Skeletal muscle cell (primary cell): ENCODE results near the gene TAS1R1.

Source experiments
- DNase-seq: peaks from one replicate; pipeline ENCODE4 v3.0.0-alpha.2; 2010; ENCODE audit warnings: low read depth
- H3K4me3 ChIP-seq: 2 replicates; pipeline ENCODE4 v1.5.1; 2011; ENCODE audit warnings: low read depth, mild to moderate bottlenecking, control low read depth, low read length, moderate library complexity

Gene TAS1R1

DNA sequence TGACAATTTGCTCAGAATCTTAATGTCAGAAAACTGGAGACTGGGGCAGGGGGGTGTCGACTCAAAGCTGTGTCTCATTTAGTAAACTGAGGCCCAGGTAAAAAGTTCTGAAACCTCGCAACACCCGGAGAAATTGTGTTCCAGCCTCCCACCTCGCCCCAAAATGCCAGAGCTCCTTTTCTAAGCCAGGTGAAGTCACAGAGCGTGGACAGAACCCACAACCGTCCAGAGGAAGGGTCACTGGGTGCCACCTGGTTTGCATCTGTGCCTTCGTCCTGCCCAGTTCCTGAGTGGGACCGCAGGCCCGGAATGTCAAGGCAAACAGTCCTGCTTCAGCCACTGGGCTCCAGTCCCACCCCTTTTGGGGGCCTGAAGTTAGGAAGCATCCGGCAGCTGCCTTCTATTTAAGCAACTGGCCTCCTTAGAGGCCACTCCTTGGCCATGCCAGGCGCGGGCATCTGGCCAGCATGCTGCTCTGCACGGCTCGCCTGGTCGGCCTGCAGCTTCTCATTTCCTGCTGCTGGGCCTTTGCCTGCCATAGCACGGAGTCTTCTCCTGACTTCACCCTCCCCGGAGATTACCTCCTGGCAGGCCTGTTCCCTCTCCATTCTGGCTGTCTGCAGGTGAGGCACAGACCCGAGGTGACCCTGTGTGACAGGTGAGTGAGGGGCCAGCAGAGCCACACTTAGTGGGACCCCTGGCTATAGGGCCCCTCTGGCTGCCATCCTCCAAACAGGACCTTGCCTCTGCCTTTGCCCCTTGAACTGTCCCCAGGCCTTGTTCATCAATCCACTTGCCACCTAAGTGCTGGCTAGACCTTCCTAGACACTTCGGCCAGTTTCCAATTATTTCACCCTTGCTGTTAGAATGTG lies at the start of gene TAS1R1:
TSS of gene TAS1R1 (plus strand) at position 401 of the 872 bp plus-strand sequence. CDS start at position 468, 67 bp downstream.
- DNase-seq = no peak
- peak within 1 kb of the TSS; percentile 99 for H3K4me3 ChIP-seq

DNA sequence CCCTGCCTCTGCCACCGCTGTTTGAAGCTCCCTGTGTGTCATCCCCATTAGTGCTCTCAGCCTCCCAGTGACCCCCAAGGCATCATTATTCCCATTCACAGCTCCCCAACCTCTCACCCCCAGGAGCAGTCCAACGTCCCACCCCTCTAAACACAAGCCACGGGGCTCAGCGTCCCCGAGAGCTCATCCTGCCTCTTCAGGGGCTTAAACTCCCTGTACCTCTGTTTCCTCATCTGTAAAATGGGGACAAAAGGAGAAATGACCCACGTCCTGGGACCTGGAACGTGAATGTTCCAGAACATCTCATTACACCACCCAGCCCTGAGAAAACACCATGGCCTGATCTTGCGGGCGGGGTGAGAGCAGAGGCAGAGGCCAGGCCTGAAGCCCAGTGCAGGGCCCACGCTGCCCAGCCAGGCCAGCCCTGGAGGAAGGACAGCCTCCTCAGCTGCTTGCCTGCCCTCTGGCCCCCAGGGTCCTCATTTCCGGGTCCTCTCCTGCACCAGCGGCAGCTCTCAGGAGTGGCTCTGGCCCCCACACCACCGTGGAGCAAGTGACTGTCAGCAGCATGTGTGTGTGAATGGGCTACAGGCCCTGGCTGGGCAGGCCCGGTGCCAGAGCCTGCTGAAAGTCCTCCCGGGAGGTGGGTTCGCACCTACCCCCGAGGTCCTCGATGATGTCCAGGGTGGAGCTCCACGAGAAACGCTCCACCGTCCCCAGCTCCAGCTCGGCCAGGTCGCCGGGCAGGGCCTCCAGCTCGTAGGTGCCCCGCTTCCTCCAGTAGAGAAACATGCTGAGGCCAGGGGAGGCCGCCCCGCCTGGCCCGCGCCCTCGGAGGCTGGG lies 49.5 kb upstream of the TAS1R1 start:
- no peak overlapping the region for H3K4me3 ChIP-seq
- no peak for DNase-seq

- no peak overlapping the region for H3K4me3 ChIP-seq
- DNase-seq = no peak
Observed at GRCh38 chr1:6506210-6507036, 48.7 kb upstream of the TAS1R1 start.

- DNase-seq = no peak
- no peak overlapping the region for H3K4me3 ChIP-seq
Observed at GRCh38 chr1:6507037-6507428, 48.1 kb upstream of the TAS1R1 start.

- no peak overlapping the region for H3K4me3 ChIP-seq
- DNase-seq = no peak
Observed at GRCh38 chr1:6507461-6507911, 47.6 kb upstream of the TAS1R1 start.

DNA sequence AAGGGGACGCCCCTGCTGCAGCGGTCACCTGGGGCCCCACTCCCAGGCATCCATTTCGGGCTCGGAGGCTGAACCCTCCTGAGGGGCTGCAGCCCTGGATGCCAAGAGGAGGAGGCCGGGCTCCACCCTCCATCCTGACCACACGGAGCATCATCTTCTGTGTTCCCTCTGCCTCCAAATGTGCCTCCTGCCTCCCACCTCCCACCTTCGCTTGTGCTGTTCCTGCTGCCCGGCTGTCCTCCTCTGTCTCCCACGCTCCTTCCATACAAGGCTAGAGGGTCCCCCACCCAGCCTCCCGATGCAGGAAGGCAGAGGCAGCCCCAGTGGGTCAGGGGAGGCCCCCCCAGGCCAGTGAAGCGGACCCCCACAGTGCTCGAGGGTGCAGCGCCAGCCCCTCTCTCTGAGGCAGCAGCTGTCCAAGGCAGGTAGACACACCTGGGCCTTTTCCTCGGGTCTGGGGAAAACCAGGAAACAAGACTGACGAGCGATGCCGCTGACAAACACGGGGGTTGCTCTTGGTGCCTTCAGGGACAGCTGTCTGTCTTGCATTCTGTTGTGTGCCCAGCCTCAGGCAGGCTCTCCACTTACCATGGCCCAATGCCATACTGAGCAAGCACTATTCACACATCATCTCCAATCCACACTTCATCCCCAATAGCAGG lies 46.8 kb upstream of the TAS1R1 start:
- no peak overlapping the region for H3K4me3 ChIP-seq
- no peak for DNase-seq

DNA sequence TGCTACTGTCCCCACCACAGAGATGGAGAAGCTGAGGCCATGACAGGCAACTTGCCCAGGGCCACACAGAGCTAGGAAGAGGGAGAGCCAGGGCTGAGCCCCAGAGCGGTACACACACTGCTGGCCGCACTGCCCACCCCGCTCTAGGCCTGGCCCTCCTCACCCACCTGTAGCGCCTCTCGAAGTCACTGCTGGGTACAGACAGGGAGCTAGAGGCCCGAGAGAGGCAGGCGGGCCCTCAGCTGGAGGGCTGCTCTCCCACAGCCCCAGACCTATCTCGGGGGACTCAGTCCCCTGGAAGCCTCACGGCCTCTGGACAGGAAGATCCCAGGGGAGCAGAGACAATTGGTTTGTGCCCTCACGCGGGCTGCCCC lies 46.3 kb upstream of the TAS1R1 start:
- H3K4me3 ChIP-seq = no peak overlapping the region

GRCh38 chr1:6509220-6509918 lies 45.7 kb upstream of the TAS1R1 start:
- H3K4me3 ChIP-seq = no peak overlapping the region
- DNase-seq = no peak

More for the DNA sequence above, 46.3 kb upstream of the TAS1R1 start:
- no peak for DNase-seq

DNA sequence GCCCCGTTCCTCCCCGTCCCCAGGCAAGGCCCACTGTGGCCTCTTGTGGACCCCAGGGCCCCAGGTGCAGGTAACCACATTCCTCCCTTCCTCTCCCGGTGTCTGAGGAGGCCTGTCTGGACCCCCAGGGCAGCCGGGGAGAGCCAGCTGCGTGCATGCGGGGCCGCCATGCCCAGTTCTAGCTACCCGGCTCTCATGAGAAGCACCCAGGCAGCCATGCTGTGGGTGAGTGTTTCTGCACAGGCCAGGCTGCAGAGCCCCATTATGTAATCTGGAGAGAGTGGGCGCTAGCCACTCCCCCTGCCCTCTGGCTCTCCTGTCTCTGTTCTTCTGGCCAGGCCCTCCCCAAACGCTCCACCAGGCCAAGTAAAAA lies 45.2 kb upstream of the TAS1R1 start:
- DNase-seq = no peak
- H3K4me3 ChIP-seq = no peak overlapping the region

- no peak overlapping the region for H3K4me3 ChIP-seq
- no peak for DNase-seq
Observed at GRCh38 chr1:6510493-6510892, 44.6 kb upstream of the TAS1R1 start.

DNA sequence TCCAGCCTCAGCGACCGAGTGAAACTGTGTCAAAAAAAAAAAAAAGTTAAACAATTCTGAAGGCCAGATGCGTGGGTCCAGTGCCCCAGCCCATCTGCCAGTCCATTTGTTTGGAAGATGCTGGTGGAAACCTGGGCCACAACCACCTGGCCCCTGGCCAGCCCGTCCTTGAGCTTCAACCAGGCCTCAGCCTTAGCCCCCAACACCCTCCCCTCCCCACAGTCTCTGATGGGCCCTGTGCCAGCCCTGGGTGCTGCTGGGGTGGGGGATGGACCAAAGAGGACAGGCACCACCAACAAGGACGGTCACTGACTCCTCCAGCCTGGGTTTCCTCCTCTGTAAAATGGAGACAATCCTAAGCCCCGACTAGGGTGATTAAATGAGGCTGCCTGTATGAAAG lies 44.1 kb upstream of the TAS1R1 start:
- no peak for DNase-seq
- no peak overlapping the region for H3K4me3 ChIP-seq

DNA sequence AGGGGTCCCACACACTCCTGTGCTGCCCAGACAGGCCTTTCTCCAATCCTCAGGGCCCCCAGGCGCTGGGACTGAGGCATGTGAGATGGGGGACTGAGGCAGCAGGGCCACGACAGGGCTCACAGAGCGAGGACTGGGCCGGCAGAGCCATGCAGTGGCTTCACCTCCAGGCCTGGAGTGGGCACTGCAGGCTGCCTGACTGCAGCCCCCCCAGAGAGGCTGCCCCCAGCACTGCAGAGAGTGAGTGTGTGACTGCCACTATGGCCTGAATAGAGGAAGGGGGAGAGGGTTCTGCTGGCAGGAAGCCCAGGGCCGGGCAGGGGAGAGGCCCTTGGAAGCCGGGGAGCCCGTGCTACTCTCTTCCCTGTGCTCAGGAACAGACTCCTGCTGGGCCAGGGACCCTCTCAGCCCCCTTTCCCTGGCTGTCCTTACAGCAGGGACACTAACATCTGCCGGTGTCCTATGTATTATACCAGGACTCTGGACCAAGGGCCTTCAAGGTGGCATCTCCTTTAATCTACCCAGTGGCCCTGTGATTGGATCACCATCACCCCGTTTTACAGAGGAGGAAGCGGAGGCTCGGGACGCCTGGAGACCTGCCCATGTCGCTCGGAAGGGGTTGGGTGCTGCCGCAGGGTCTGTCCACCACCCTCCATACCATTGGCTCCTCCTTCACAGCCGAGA lies 43.4 kb upstream of the TAS1R1 start:
- DNase-seq = no peak
- no peak overlapping the region for H3K4me3 ChIP-seq

GRCh38 chr1:6512245-6512907 lies 42.7 kb upstream of the TAS1R1 start:
- DNase-seq = no peak
- H3K4me3 ChIP-seq = no peak overlapping the region

DNA sequence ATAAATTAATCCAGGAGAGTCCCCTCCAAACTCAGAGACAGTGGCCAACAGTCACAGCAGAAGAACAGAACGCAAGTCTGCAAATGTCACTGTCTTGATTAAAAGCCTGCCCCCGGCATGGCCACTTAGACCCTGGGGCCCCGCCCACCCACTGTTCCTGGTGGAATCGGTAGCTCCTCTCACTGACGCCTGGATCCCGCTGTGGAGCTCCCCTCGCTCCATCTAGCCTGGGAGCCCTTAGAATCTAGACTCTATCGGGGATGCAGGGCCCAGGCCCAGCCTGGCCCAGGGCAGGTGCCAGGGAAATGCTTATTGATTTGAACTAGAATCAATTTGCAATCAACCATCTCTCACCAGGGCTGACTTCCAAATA lies 42.2 kb upstream of the TAS1R1 start:
- no peak for DNase-seq
- H3K4me3 ChIP-seq = no peak overlapping the region

- no peak overlapping the region for H3K4me3 ChIP-seq
- no peak for DNase-seq
Observed at GRCh38 chr1:6513320-6513801, 41.7 kb upstream of the TAS1R1 start.

DNA sequence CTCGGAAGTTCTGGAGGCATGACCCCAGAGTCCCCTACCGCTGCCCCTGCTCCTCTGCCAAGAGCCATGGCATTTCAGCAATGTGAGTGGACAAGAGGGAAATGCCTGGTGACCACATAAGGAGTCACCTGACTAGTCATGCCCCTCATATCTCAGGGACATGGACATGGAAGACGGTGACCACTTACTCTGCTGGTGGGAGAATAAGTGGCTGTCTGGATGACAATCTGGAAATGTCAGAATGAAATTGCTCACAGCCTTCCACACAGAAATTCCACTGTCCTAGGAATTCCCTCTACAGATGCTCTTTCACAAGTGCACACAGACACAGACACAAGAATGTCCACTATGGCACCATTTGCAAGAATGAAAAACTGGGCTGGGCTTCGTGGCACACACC lies 39.3 kb upstream of the TAS1R1 start:
- DNase-seq = no peak
- no peak overlapping the region for H3K4me3 ChIP-seq

- no peak for DNase-seq
- no peak overlapping the region for H3K4me3 ChIP-seq
Observed at GRCh38 chr1:6517435-6517851, 37.7 kb upstream of the TAS1R1 start.
